SH-SY5Y (cell line): ENCODE measurements around the gene DIABLO.

Experiments
- GATA2 ChIP-seq: IDR thresholded peaks from 2 replicates; pipeline ENCODE4 v1.6.1; 2011; ENCODE audit warnings: mild to moderate bottlenecking, low read depth, low read length
- GATA3 ChIP-seq: IDR thresholded peaks from 2 replicates; pipeline ENCODE4 v1.6.1; 2011; ENCODE audit warnings: low read depth, mild to moderate bottlenecking, low read length, moderate library complexity

DNA sequence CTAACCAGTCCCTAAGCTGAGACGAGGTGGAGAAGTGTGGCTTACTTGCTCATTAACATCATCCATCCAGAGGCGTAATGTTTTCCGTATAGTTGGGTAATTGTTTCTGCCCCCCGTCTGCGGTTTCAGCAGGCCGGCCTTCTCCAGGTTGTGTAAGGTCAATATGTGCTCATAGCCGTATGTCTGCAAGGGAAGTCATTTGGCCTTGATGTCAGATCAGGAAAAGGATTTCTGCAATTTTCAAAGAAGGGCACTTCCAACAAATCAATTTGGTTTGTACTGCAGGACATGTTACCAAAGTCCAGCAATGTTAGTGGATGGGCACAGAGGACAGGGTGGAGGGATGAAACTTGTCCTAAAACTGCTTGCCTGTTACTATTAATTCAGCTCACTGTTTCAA, 9.9 kb upstream of the DIABLO start:
- TF ChIP-seq GATA2 (no peak), GATA3 (no peak)
